A375 (cell line): ENCODE measurements around the gene EIF4ENIF1. TPM values are rescaled to one million over a fixed set of nuclear protein-coding genes. Genes with fewer than 3 reads are reported as not detected.

Source experiments
- small RNA-seq: library from RNA; depleted of rRNA; stranded (forward); fragments of <200 nt; gene quantifications from one replicate; pipeline ENCODE3, GENCODE V24; 2014
- total RNA-seq: library from RNA; depleted of rRNA; stranded (reverse); fragments of >200 nt; shearing (Covaris generic); gene quantifications from 2 replicates; pipeline ENCODE4 v1.2.3, GENCODE V29; 2014; rRNA removed

EIF4ENIF1 gene
- 4.7 and 9.7 TPM in 2 replicates for total RNA-seq

GRCh38 chr22:31489632-31490495, at the start of gene EIF4ENIF1:
TSS of gene EIF4ENIF1 (minus strand) at chr22:31489842. CDS start at chr22:31488718, 1,124 bp downstream.

GRCh38 chr22:31496007-31496734, 6.5 kb upstream of the EIF4ENIF1 start, which contains the start of gene SFI1:
TSS of gene SFI1 (plus strand) at chr22:31496536. CDS start at chr22:31508285, 11,749 bp downstream.

GRCh38 chr22:31399211-31400022, 90.2 kb downstream of the EIF4ENIF1 start, which contains the start of gene DRG1:
TSS of gene DRG1 (plus strand) at chr22:31399604. CDS start at chr22:31399684, 80 bp downstream.

Small RNAs within 50 kb of the gene (small RNA-seq; reads per million reads assigned to genes)
- gene AL096701.2 (not detected), gene RNU6-28P (not detected)

Other genes with a start within 250 kb of the EIF4ENIF1 start
- 0.05 and 0.15 TPM in 2 replicates for gene PIK3IP1, start 197.4 kb downstream of the EIF4ENIF1 start, total RNA-seq
- 33.9 and 37.5 TPM in 2 replicates for gene PATZ1, start 143.5 kb downstream of the EIF4ENIF1 start, total RNA-seq
- 49.6 and 50.5 TPM in 2 replicates for gene DRG1, start 90.2 kb downstream of the EIF4ENIF1 start, total RNA-seq
- 25.8 and 26.4 TPM in 2 replicates for gene SFI1, start 6.7 kb upstream of the EIF4ENIF1 start, total RNA-seq
- gene PISD, start 172.4 kb upstream of the EIF4ENIF1 start, total RNA-seq = 31.5 and 38.2 TPM in 2 replicates